BLaER1 treated with 17β-estradiol and CSF1 and Interleukin-3, amounts not matched to agents 10 nM and 100 nM (cell line): ENCODE data around the gene LZTS3.
A peak's percentile ranks its signal among the peaks of the same experiment; 100 is the strongest.
"Not testable (repeated sequence)": the region's sequence is repeated elsewhere in the genome, so short reads cannot be mapped to it uniquely, and the experiment has no call there.

Source experiments
- H3K27ac ChIP-seq, 11 experiments: shearing (Covaris generic); formaldehyde crosslinking; 2 replicates each; pipeline ENCODE4 v1.8.1; 2022
- H3K27me3 ChIP-seq, 11 experiments: shearing (Covaris generic); formaldehyde crosslinking; 2 replicates each; pipeline ENCODE4 v1.8.1; 2022
- H3K36me3 ChIP-seq, 11 experiments: shearing (Covaris generic); formaldehyde crosslinking; 2 replicates each; pipeline ENCODE4 v1.8.1; 2022
- H3K4me1 ChIP-seq, 10 experiments: shearing (Covaris generic); formaldehyde crosslinking; 2 replicates each; pipeline ENCODE4 v1.8.1; 2022
- H3K4me2 ChIP-seq, 11 experiments: shearing (Covaris generic); formaldehyde crosslinking; 2 replicates each; pipeline ENCODE4 v1.8.1; 2022
- H3K4me3 ChIP-seq, 10 experiments: shearing (Covaris generic); formaldehyde crosslinking; 2 replicates each; pipeline ENCODE4 v1.8.1; 2022
- H3K9ac ChIP-seq, 11 experiments: shearing (Covaris generic); formaldehyde crosslinking; 2 replicates each; pipeline ENCODE4 v1.8.1; 2022
- H3K9me3 ChIP-seq, 11 experiments: shearing (Covaris generic); formaldehyde crosslinking; replicated peaks in 1 of 11; 2 replicates each; pipeline ENCODE4 v1.8.1; 2022
- H4K20me1 ChIP-seq, 11 experiments: shearing (Covaris generic); formaldehyde crosslinking; 2 replicates each; pipeline ENCODE4 v1.8.1; 2022
- Cebpa-rat ChIP-seq, 11 experiments: shearing (Covaris generic); IDR thresholded peaks; 2 replicates each; pipeline ENCODE4 v1.8.1; 2022

The LZTS3 gene

GRCh38 chr20:3135507-3136070, 37.8 kb downstream of the LZTS3 start:
- Histone ChIP-seq H3K27ac (no peak overlapping the region), H3K9me3 (no peaks in the 10 kb centered on the region), H3K27me3 (no peaks in the 10 kb centered on the region), H3K4me1 (peaks cover 0 to 10% (median 0%) of the 10 kb centered on the region in 10 experiments; a peak in 1 of 20 replicates), H3K4me2 (no peak overlapping the region), H4K20me1 (peaks cover 29 to 93% (median 60%) of the 10 kb centered on the region in 11 experiments; a peak in 19 of 22 replicates), H3K9ac (no peak overlapping the region), H3K4me3 (no peak overlapping the region), H3K36me3 (peaks cover 0 to 59% (median 11%) of the 10 kb centered on the region in 11 experiments; a peak in 13 of 22 replicates)
- no peak for TF ChIP-seq Cebpa-rat (IDR thresholded peaks at IDR 0.05)

DNA sequence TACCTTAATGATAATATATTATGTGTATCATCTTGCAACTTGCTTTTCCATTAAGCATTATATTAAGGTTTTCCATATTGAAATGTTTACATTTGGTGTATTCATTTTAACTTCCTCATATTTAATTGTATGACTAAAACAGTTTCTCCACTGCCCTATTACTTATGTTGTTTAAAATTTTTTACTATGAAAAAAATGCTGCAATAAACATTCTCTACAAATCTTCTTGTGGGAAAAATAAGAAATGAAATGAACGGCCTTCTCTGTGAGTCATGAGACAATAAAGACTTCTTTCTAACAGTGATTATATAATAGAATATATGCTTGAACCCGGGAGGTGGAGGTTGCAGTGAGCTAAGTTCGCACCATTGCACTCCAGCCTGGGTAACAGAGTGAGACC, 39.2 kb downstream of the LZTS3 start:
- no peak overlapping the region for H3K4me2 ChIP-seq
- no peaks in the 10 kb centered on the region for H3K27me3 ChIP-seq
- no peaks in the 10 kb centered on the region for H3K9me3 ChIP-seq
- peaks cover 0 to 59% (median 16%) of the 10 kb centered on the region in 11 experiments; a peak in 14 of 22 replicates for H3K36me3 ChIP-seq
- H3K27ac ChIP-seq, result no peak overlapping the region
- H3K9ac ChIP-seq, result no peak overlapping the region
- peaks cover 16 to 91% (median 46%) of the 10 kb centered on the region in 11 experiments; a peak in 19 of 22 replicates for H4K20me1 ChIP-seq
- no peak overlapping the region for H3K4me3 ChIP-seq
- TF ChIP-seq Cebpa-rat (IDR thresholded peaks at IDR 0.05), result no peak
- H3K4me1 ChIP-seq, result peaks cover 0 to 10% (median 0%) of the 10 kb centered on the region in 10 experiments; a peak in 1 of 20 replicates

DNA sequence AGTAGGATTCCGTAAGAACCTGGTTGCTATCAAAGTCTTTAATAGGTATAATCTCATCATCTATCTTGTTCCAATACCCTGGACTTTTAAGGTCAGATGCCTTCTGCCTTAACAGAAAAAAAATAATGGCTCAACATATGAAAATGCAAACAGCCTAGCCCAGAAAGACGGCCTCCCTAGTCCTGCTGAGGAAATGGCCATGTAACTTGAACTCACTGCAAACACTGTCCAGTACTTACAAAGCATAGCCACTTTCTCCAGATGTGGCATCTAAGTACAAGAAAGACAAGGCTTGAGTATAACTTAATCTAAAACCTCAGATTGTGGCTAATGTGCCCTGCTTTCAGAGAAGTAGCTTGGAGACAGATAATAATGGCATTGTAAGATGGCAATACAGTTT, 40.2 kb downstream of the LZTS3 start:
- no peak overlapping the region for H3K27ac ChIP-seq
- H3K4me3 ChIP-seq, result no peak overlapping the region
- no peak for TF ChIP-seq Cebpa-rat (IDR thresholded peaks at IDR 0.05)
- no peak overlapping the region for H3K4me2 ChIP-seq
- H3K27me3 ChIP-seq, result no peaks in the 10 kb centered on the region
- peaks cover 10 to 91% (median 36%) of the 10 kb centered on the region in 11 experiments; a peak in 16 of 22 replicates for H4K20me1 ChIP-seq
- no peak overlapping the region for H3K9ac ChIP-seq
- H3K9me3 ChIP-seq, result no peaks in the 10 kb centered on the region
- H3K4me1 ChIP-seq, result peaks cover 0 to 10% (median 0%) of the 10 kb centered on the region in 10 experiments; a peak in 1 of 20 replicates
- peaks cover 0 to 59% (median 18%) of the 10 kb centered on the region in 11 experiments; a peak in 14 of 22 replicates for H3K36me3 ChIP-seq

DNA sequence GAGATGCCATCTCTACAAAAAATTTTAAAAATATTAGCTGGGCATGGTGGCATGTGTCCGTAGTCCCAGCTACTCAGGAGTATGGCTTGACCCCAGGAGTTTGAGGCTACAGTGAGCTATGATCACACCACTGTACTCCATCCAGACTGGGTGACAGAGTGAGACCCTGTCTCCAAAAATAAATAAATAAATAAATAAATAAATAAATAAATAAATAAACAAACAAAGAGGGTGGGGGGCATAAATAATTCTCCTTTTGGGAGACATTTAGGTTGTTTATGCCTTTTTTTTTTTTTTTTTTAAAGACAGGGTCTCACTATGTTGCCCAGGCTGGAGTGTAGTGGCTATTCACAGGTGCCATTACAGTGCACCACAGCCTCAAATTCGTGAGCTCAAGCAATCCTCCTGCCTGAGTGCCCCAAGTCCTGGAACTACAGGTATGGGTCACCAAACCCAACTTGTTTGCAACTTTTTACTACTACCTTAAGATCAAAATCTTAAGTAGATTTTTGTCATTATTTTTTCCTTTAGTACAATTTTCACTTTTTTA, 43.2 kb downstream of the LZTS3 start:
- no peak overlapping the region for H3K4me3 ChIP-seq
- no peak for TF ChIP-seq Cebpa-rat (IDR thresholded peaks at IDR 0.05)
- no peak overlapping the region for H3K4me2 ChIP-seq
- peaks cover 7 to 65% (median 27%) of the 10 kb centered on the region in 11 experiments for H3K36me3 ChIP-seq
- no peak overlapping the region for H3K27ac ChIP-seq
- peaks cover 0 to 5% (median 0%) of the 10 kb centered on the region in 10 experiments; a peak in 1 of 20 replicates for H3K4me1 ChIP-seq
- no peak overlapping the region for H3K9ac ChIP-seq
- peaks cover 20 to 27% (median 24%) of the 10 kb centered on the region in 11 experiments for H3K9me3 ChIP-seq
- H3K27me3 ChIP-seq, result no peaks in the 10 kb centered on the region
- peaks cover 0 to 63% (median 14%) of the 10 kb centered on the region in 11 experiments; a peak in 11 of 22 replicates for H4K20me1 ChIP-seq

DNA sequence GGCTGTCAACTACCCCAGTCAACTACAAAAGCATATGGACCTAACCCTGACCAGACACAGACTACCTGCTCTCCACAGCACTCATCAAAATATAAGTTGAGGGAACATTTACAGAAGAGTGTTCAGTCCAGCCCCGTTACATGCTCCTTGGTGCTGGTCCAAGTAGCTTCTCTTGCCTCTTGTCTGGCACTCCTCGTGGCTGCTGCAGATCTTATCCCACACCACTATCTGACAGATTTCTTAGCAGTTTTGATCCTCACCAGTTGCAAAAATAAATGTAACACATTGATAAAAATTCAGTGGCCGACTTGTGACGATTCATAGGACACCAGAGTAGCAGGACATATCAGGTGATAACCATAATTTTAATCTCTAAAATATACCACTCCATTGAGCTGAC, 44.3 kb downstream of the LZTS3 start:
- Histone ChIP-seq H3K27me3 (no peaks in the 10 kb centered on the region), H3K4me2 (no peak overlapping the region), H3K4me3 (no peak overlapping the region), H4K20me1 (peaks cover 0 to 53% (median 14%) of the 10 kb centered on the region in 11 experiments; a peak in 9 of 22 replicates), H3K4me1 (no peaks in the 10 kb centered on the region), H3K9me3 (peaks cover 31 to 37% (median 34%) of the 10 kb centered on the region in 11 experiments), H3K36me3 (peaks cover 16 to 73% (median 37%) of the 10 kb centered on the region in 11 experiments), H3K27ac (no peak overlapping the region), H3K9ac (no peak overlapping the region)
- no peak for TF ChIP-seq Cebpa-rat (IDR thresholded peaks at IDR 0.05)

DNA sequence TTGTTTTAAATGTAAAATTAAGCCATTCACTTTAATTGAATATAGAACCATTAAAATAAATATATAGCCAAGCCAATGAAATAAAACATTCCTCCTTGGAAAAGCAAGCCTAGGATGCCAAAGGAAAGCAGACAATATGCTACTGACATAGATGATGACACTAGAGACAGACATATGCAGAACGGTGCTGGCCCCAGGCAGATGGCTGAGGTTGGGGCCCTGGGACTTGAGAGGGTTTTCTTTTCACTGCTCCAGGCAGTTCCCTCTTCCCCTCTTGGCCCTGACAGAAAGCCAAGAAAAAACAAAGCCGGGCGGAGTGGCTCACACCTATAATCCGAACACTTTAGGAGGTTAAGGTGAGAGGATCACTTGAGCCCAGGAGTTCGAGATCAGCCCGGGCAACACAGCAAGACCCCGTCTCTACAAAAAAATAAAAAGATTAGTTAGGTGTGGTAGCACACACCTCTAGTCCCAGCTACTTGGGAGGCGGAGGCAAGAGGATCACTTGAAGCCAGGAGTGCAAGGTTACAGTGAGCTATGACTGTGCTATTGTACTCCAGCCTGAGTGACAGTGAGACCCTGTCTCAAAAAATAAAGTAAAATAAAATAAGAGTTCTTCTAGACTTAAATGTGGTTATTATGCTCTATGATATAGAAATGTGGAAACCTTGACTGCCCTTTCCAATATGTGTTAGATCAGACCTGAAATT, 44.9 kb downstream of the LZTS3 start:
- H3K27me3 ChIP-seq, result no peaks in the 10 kb centered on the region
- no peak for TF ChIP-seq Cebpa-rat (IDR thresholded peaks at IDR 0.05)
- no peak overlapping the region for H3K27ac ChIP-seq
- H3K4me2 ChIP-seq, result no peak overlapping the region
- peaks cover 37 to 44% (median 41%) of the 10 kb centered on the region in 11 experiments for H3K9me3 ChIP-seq
- peaks cover 23 to 80% (median 44%) of the 10 kb centered on the region in 11 experiments for H3K36me3 ChIP-seq
- H3K9ac ChIP-seq, result no peak overlapping the region
- no peak overlapping the region for H3K4me3 ChIP-seq
- H4K20me1 ChIP-seq, result peaks cover 0 to 46% (median 11%) of the 10 kb centered on the region in 11 experiments; a peak in 9 of 22 replicates
- H3K4me1 ChIP-seq, result no peaks in the 10 kb centered on the region

DNA sequence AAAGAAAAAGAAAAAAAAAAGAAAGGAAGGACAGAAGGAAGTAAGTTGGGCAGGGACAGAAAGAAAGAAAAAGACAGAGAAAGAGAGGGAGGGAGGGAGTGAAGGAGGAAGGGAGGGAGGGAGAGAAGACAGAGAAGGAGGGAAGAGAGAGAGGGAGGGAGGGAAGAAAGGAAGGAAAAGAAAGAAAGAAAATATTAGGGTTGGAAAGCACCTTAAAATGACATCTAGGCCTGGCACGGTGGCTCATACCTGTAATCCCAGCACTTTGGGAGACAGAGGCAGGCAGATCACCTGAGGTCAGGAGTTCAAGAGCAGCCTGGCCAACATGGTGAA, 46.9 kb downstream of the LZTS3 start:
- Histone ChIP-seq H3K9ac (no peak overlapping the region), H3K27ac (no peak overlapping the region), H3K4me2 (no peak overlapping the region), H3K9me3 (peaks cover 52 to 63% (median 60%) of the 10 kb centered on the region in 11 experiments), H4K20me1 (peaks cover 0 to 28% (median 0%) of the 10 kb centered on the region in 11 experiments; a peak in 8 of 22 replicates), H3K4me3 (no peak overlapping the region), H3K4me1 (peaks cover 0 to 8% (median 7%) of the 10 kb centered on the region in 10 experiments; a peak in 16 of 20 replicates), H3K36me3 (peaks cover 42 to 87% (median 57%) of the 10 kb centered on the region in 11 experiments), H3K27me3 (no peaks in the 10 kb centered on the region)
- TF ChIP-seq Cebpa-rat (IDR thresholded peaks at IDR 0.05), result no peak

DNA sequence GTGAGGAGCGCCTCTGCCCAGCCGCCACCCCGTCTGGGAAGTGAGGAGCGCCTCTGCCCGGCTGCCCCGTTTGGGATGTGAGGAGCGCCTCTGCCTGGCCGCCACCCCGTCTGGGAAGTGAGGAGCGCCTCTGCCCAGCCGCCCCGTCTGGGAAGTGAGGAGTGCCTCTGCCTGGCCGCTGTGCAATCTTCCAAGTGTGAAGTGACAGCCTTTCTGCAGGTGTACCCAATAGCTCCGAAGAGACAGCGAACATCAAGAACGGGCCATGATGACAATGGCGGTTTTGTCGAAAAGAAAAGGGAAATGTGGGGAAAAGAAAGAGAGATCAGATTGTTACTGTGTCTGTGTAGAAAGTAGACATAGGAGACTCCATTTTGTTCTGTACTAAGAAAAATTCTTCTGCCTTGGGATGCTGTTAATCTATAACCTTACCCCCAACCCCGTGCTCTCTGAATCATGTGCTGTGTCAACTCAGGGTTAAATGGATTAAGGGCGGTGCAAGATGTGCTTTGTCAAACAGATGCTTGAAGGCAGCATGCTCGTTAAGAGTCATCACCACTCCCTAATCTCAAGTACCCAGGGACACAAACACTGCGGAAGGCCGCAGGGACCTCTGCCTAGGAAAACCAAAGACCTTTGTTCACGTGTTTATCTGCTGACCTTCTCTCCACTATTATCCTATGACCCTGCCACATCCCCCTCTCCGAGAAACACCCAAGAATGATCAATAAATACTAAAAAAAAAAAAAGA, 47.4 kb downstream of the LZTS3 start:
- not testable (repeated sequence) for H3K27me3 ChIP-seq, H3K9ac ChIP-seq, H3K4me2 ChIP-seq, H3K27ac ChIP-seq
- H4K20me1 ChIP-seq, result peaks cover 0 to 27% (median 0%) of the 10 kb centered on the region in 11 experiments; a peak in 8 of 22 replicates
- H3K4me1 ChIP-seq, result peaks cover 0 to 14% (median 13%) of the 10 kb centered on the region in 10 experiments; a peak in 16 of 20 replicates
- peaks cover 46 to 90% (median 63%) of the 10 kb centered on the region in 11 experiments for H3K36me3 ChIP-seq
- H3K4me3 ChIP-seq, result peak overlapping the region in 6 of 10 experiments; percentile 7 to 52 (median 31); a peak in 8 of 20 replicates
- peaks cover 52 to 64% (median 60%) of the 10 kb centered on the region in 11 experiments for H3K9me3 ChIP-seq

GRCh38 chr20:3124773-3125560, 48.4 kb downstream of the LZTS3 start:
- H3K9ac ChIP-seq, H3K27me3 ChIP-seq, H3K4me2 ChIP-seq, H3K27ac ChIP-seq: not testable (repeated sequence)
- peaks cover 0 to 16% (median 14%) of the 10 kb centered on the region in 10 experiments; a peak in 16 of 20 replicates for H3K4me1 ChIP-seq
- H3K4me3 ChIP-seq, result peak overlapping the region in 8 of 10 experiments; percentile 7 to 52 (median 33); a peak in 12 of 20 replicates
- H3K9me3 ChIP-seq, result peaks cover 52 to 64% (median 60%) of the 10 kb centered on the region in 11 experiments
- H4K20me1 ChIP-seq, result peaks cover 0 to 25% (median 0%) of the 10 kb centered on the region in 11 experiments; a peak in 8 of 22 replicates
- peaks cover 51 to 96% (median 72%) of the 10 kb centered on the region in 11 experiments for H3K36me3 ChIP-seq

DNA sequence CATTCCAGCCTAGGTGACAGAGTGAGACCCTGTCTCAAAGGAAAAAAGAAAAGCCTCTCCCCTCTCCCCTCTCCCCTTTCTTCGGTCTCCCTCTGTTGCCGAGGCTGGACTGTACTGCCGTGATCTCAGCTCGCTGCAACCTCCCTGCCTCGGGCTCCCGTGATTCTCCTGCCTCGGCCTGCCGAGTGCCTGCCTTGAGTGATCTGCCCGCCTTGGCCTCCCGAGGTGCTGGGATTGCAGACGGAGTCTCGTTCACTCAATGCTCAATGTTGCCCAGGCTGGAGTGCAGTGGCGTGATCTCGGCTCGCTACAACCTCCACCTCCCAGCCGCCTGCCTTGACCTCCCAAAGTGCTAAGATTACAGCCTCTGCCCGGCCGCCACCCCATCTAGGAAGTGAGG, 49.2 kb downstream of the LZTS3 start:
- H3K27ac ChIP-seq, H3K9ac ChIP-seq, H3K27me3 ChIP-seq, H3K4me2 ChIP-seq: not testable (repeated sequence)
- Histone ChIP-seq H3K4me3 (0 out of 20 replicates have a peak overlapping the region, but pooled peaks of 2 of the 10 experiments have one; percentile 24 to 34), H3K36me3 (peaks cover 51 to 96% (median 79%) of the 10 kb centered on the region in 11 experiments), H3K4me1 (peaks cover 0 to 16% (median 14%) of the 10 kb centered on the region in 10 experiments; a peak in 16 of 20 replicates), H4K20me1 (peaks cover 0 to 17% (median 0%) of the 10 kb centered on the region in 11 experiments; a peak in 8 of 22 replicates), H3K9me3 (peaks cover 52 to 64% (median 60%) of the 10 kb centered on the region in 11 experiments)
